Lower lobe of right lung (tissue), 2 donors: ENCODE data around the gene COL5A1. TPM values are rescaled to one million over a fixed set of nuclear protein-coding genes. Genes with fewer than 3 reads are reported as not detected.

ENCODE experiments used
- ATAC-seq, 2 donors: fragments of 200-7000 bp; cut with Tn5 transposase; one replicate each; pipeline ENCODE4 v1.9.1; 2020 to 2022; ENCODE audit warnings: mild to moderate bottlenecking in 2 of 2, moderate library complexity in 2 of 2
- DNase-seq: peaks from one replicate; pipeline ENCODE4 v3.0.0-alpha.2; 2020
- H3K27ac ChIP-seq: fragments of 200-600 bp; one replicate; pipeline ENCODE4 v1.8.0; 2022
- H3K27me3 ChIP-seq: fragments of 200-600 bp; one replicate; pipeline ENCODE4 v1.8.0; 2022; ENCODE audit warnings: low read depth
- H3K36me3 ChIP-seq: fragments of 200-600 bp; one replicate; pipeline ENCODE4 v1.8.0; 2022; ENCODE audit warnings: mild to moderate bottlenecking
- H3K4me1 ChIP-seq: fragments of 200-600 bp; one replicate; pipeline ENCODE4 v1.8.0; 2022
- H3K4me3 ChIP-seq: fragments of 200-600 bp; one replicate; pipeline ENCODE4 v1.8.0; 2022; ENCODE audit warnings: mild to moderate bottlenecking
- H3K9me3 ChIP-seq: fragments of 200-600 bp; one replicate; pipeline ENCODE4 v1.8.0; 2022
- intact Hi-C: fragments of 100-400 bp; cut with DNase I; formaldehyde crosslinking; loops from one replicate; pipeline ENCODE4 v1.11.0; 2022
- total RNA-seq: library from RNA; stranded (reverse); fragmentation: NEBNext Ultra II Directional; extraction: Animal tissue kit (Norgen Biotek cat#: 25700); gene quantifications from one replicate; pipeline ENCODE4 v1.2.1, GENCODE V29; 2021
- TF ChIP-seq, protein P1 (sequence below): fragments of 200-600 bp; IDR thresholded peaks from one replicate; pipeline ENCODE4 v1.8.0; 2022; ENCODE audit warnings: antibody characterized with exemption, mild to moderate bottlenecking
- donor health status: DM: no; HTN: yes; CAD: no; lungs with severe emphysema.

COL5A1 gene
- total RNA-seq, 1 donor from 2014 or later: 29.0 TPM

DNA sequence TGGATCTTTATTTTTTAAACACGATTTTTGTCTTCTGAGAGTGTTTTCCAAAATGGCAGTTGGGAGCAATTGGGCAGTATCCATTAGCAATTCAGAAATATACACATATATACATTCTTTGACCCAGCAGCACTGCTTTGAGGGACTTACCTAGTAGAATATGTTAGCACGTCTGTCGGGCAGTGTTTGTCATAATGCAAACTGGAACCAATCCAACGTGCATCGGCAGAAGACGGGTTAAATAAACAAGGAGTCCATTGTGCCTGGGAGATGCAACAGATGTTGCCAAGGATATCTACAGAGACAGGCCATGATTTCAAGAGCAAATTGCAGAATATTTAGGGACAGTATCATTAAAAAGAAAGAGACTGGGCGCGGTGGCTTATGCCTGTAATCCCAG is 107.0 kb downstream of the COL5A1 start:
- intact Hi-C loops: no loop called here
- Histone ChIP-seq H3K9me3 (no peaks in the 10 kb centered on the region), H3K4me3 (no peak overlapping the region), H3K27me3 (no peaks in the 10 kb centered on the region), H3K4me1 (no peaks in the 10 kb centered on the region), H3K36me3 (peaks cover 16% of the 10 kb centered on the region), H3K27ac (no peak overlapping the region)
- TF ChIP-seq, protein P1, sequence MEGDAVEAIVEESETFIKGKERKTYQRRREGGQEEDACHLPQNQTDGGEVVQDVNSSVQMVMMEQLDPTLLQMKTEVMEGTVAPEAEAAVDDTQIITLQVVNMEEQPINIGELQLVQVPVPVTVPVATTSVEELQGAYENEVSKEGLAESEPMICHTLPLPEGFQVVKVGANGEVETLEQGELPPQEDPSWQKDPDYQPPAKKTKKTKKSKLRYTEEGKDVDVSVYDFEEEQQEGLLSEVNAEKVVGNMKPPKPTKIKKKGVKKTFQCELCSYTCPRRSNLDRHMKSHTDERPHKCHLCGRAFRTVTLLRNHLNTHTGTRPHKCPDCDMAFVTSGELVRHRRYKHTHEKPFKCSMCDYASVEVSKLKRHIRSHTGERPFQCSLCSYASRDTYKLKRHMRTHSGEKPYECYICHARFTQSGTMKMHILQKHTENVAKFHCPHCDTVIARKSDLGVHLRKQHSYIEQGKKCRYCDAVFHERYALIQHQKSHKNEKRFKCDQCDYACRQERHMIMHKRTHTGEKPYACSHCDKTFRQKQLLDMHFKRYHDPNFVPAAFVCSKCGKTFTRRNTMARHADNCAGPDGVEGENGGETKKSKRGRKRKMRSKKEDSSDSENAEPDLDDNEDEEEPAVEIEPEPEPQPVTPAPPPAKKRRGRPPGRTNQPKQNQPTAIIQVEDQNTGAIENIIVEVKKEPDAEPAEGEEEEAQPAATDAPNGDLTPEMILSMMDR: no peak
- ATAC-seq (no peak), DNase-seq (no peak)

DNA sequence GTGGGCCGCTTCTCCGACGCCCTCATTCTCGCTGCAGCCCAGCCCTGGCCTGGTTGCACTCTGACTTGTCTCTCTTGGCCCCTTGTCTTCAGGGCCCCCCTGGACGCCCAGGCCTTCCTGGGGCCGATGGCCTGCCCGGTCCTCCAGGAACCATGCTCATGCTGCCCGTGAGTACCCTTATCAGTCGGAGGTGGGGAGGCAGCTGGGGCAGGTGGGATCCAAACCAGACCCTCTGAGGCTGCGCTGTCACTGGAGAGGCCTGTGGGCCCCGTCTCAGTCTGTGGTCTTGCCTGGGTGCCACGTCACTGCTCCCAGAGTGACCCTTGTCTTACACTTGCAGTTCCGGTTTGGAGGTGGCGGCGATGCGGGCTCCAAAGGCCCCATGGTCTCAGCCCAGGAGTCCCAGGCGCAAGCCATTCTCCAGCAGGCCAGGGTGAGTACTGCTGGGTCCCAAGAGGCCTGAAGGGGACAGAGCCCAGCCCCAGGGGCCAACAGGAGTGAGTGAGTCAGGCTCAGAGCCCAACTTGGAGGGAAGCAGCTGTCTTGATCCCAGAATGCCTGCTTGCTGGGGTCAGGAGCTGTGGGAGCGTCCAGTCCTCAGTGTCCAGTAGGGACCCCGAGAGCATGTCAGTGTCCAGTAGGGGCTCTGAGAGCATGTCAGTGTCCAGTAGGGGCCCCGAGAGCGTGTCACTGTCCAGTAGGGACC is 109.0 kb downstream of the COL5A1 start:
- Histone ChIP-seq H3K4me3 (no peak overlapping the region), H3K36me3 (peaks cover 25% of the 10 kb centered on the region), H3K27ac (no peak overlapping the region), H3K4me1 (no peaks in the 10 kb centered on the region), H3K9me3 (no peaks in the 10 kb centered on the region), H3K27me3 (no peaks in the 10 kb centered on the region)
- intact Hi-C loops: no loop called here
- TF ChIP-seq, protein P1: no peak
- DNase-seq (no peak), ATAC-seq (no peak)

DNA sequence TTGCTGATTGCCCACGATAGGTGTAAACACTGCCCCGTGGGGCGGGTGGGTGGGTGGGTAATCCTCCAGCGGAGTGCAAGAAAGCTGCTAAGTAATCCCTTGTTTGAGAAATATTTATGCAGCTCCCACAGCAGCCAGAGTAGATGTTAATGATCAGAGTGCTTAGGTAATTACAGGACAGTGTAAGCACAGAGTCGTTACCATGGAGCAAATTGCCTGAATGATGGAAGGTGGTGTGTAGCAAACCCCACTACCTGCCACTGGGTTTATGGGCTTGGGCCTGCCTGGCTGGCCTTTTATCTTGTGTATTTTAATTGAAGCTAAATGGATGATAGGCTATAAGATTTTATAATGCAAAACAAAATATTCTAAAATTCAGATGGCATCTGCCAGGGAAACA is 110.0 kb downstream of the COL5A1 start:
- TF ChIP-seq, protein P1: no peak
- no peaks in the 10 kb centered on the region for H3K9me3 ChIP-seq
- no peak overlapping the region for H3K27ac ChIP-seq
- intact Hi-C loops: no loop called here
- no peak for DNase-seq
- peaks cover 25% of the 10 kb centered on the region for H3K36me3 ChIP-seq
- no peaks in the 10 kb centered on the region for H3K4me1 ChIP-seq
- no peak for ATAC-seq
- no peak overlapping the region for H3K4me3 ChIP-seq
- H3K27me3 ChIP-seq: no peaks in the 10 kb centered on the region

DNA sequence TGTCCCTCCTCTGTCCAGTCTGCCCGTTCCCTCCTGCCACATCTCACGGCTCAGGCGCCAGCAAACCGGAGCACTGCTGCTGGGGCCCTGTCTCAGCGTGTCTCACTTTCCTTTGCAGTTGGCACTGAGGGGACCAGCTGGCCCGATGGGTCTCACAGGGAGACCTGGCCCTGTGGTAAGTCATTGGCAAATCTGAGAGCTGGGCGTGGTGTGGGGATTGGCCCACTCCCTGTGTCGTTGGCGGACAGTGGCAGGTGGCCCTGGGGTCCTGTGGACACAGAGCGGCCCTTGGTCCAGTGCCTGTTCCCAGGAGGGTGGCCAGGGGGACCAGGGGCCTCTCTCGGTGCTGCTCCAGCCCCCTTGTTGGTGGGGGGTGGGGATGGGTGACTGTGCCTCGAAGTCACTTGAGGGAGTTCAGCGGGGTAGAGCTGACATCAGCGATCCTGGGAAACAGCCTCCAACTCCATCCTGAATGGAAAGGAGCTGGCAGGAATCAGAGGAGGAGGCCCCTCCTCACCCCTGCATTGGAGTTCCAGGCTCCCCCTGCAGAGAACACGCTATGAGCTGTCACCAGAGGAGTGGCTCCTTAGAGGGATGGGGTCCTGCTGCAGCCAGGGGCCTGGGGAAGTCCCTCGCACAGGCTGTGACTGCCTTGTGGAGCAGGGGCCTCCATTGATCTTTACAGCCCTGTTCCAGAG is 111.0 kb downstream of the COL5A1 start:
- DNase-seq (no peak), ATAC-seq (no peak)
- no peaks in the 10 kb centered on the region for H3K27me3 ChIP-seq
- intact Hi-C loops: no loop called here
- H3K4me1 ChIP-seq: no peaks in the 10 kb centered on the region
- peaks cover 25% of the 10 kb centered on the region for H3K36me3 ChIP-seq
- TF ChIP-seq, protein P1: no peak
- no peak overlapping the region for H3K27ac ChIP-seq
- no peak overlapping the region for H3K4me3 ChIP-seq
- H3K9me3 ChIP-seq: no peaks in the 10 kb centered on the region

DNA sequence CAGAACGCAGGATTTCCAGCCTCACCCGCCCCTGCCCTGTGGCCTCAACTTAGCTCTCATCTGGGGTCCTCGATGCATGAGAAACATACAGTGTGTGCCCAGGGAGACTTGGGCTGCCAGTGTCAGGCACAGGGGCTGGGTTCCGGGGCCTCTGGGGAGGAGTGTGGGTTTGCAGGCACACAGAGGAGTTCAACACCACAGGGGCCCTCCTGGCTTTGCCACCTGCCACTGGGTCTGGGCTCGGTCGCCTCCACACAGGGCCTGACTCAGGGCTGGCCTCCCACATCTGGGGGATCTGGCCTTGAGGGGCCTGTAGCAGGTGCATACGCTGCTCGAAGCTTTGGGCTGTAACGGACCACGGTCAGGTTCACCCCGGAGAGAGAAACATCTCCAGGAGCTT is 111.6 kb downstream of the COL5A1 start:
- Histone ChIP-seq H3K27ac (no peak overlapping the region), H3K36me3 (peaks cover 21% of the 10 kb centered on the region), H3K27me3 (no peaks in the 10 kb centered on the region), H3K4me1 (no peaks in the 10 kb centered on the region), H3K9me3 (no peaks in the 10 kb centered on the region), H3K4me3 (no peak overlapping the region)
- no peak for DNase-seq
- TF ChIP-seq, protein P1: no peak
- ATAC-seq: no peak
- intact Hi-C loops: no loop called here
